ENCODE measurements around the gene ZC3H7B. TPM values are rescaled to one million over a fixed set of nuclear protein-coding genes. Genes with fewer than 3 reads are reported as not detected.

The ZC3H7B gene
- total RNA-seq, 1 experiment from 2014 or later = 60.6 TPM

GRCh38 chr22:41394012-41394356 is 92.7 kb downstream of the ZC3H7B start:
- Histone ChIP-seq H3K4me1 (no peaks in the 10 kb centered on the region), H3K27me3 (replicated peaks; ENCODE audit: control insufficient read depth, insufficient read depth, low read length) (no peaks in the 10 kb centered on the region), H3K4me3 (ENCODE audit: low read depth, low read length) (no peak overlapping the region), H3K9me3 (no peaks in the 10 kb centered on the region), H3K36me3 (ENCODE audit: control insufficient read depth, insufficient read depth, low read length) (no peaks in the 10 kb centered on the region; the same call in none of the 2 replicates)
- H3K9me3 Mint-ChIP-seq (ENCODE audit: unreplicated experiment) = no peaks in the 10 kb centered on the region
- DNase-seq = no peak
- no TSS peak for BruUV-seq (replicated peaks)
- no peak overlapping the region for H3K27ac Mint-ChIP-seq (ENCODE audit: unreplicated experiment)
- POLR2A ChIA-PET = no interaction called here
- no peak for TF ChIP-seq CTCF (IDR thresholded peaks at IDR 0.05; ENCODE audit: insufficient read depth in 1 of 2, low read depth in 1 of 2, low read length in 1 of 2, severe bottlenecking in 1 of 2, unreplicated experiment in 1 of 2)
- intact Hi-C loops (cut with micrococcal nuclease; ENCODE audit: unreplicated experiment) = no loop called here
- H3K36me3 Mint-ChIP-seq (ENCODE audit: insufficient read depth, unreplicated experiment) = peaks cover 22% of the 10 kb centered on the region
- H3K4me3 Mint-ChIP-seq (ENCODE audit: unreplicated experiment) = no peak overlapping the region
- H3K27me3 Mint-ChIP-seq (ENCODE audit: insufficient read depth, unreplicated experiment) = no peaks in the 10 kb centered on the region
- H3K4me1 Mint-ChIP-seq (ENCODE audit: low read depth, unreplicated experiment) = no peaks in the 10 kb centered on the region
- CTCF ChIA-PET = no interaction called here

GRCh38 chr22:41395531-41396240 is 94.4 kb downstream of the ZC3H7B start:
- no peaks in the 10 kb centered on the region for H3K4me1 ChIP-seq
- CTCF ChIA-PET = no interaction called here
- no TSS peak for BruUV-seq (replicated peaks)
- H3K27me3 ChIP-seq (replicated peaks; ENCODE audit: control insufficient read depth, insufficient read depth, low read length) = no peaks in the 10 kb centered on the region
- H3K36me3 ChIP-seq (ENCODE audit: control insufficient read depth, insufficient read depth, low read length) = no peaks in the 10 kb centered on the region; the same call in none of the 2 replicates
- DNase-seq = no peak
- Mint-ChIP-seq H3K27ac (ENCODE audit: unreplicated experiment) (no peak overlapping the region), H3K9me3 (ENCODE audit: unreplicated experiment) (no peaks in the 10 kb centered on the region), H3K36me3 (ENCODE audit: insufficient read depth, unreplicated experiment) (peaks cover 14% of the 10 kb centered on the region), H3K27me3 (ENCODE audit: insufficient read depth, unreplicated experiment) (no peaks in the 10 kb centered on the region), H3K4me3 (ENCODE audit: unreplicated experiment) (no peak overlapping the region), H3K4me1 (ENCODE audit: low read depth, unreplicated experiment) (no peaks in the 10 kb centered on the region)
- TF ChIP-seq CTCF (IDR thresholded peaks at IDR 0.05; ENCODE audit: insufficient read depth in 1 of 2, low read depth in 1 of 2, low read length in 1 of 2, severe bottlenecking in 1 of 2, unreplicated experiment in 1 of 2) = no peak
- H3K4me3 ChIP-seq (ENCODE audit: low read depth, low read length) = no peak overlapping the region
- intact Hi-C loops (cut with micrococcal nuclease; ENCODE audit: unreplicated experiment) = no loop called here
- no peaks in the 10 kb centered on the region for H3K9me3 ChIP-seq
- POLR2A ChIA-PET = interaction anchor here (0.5 kb wide), 1 partner anchor 273 kb away, joined by 7 read pairs; no protein-coding TSS in a partner anchor

- no peaks in the 10 kb centered on the region for H3K27me3 ChIP-seq (replicated peaks; ENCODE audit: control insufficient read depth, insufficient read depth, low read length)
- BruUV-seq (replicated peaks) = no TSS peak
- no peak for DNase-seq
- Mint-ChIP-seq H3K36me3 (ENCODE audit: insufficient read depth, unreplicated experiment) (peaks cover 10% of the 10 kb centered on the region), H3K27me3 (ENCODE audit: insufficient read depth, unreplicated experiment) (no peaks in the 10 kb centered on the region), H3K4me3 (ENCODE audit: unreplicated experiment) (no peak overlapping the region), H3K27ac (ENCODE audit: unreplicated experiment) (no peak overlapping the region), H3K4me1 (ENCODE audit: low read depth, unreplicated experiment) (peaks cover 6% of the 10 kb centered on the region), H3K9me3 (ENCODE audit: unreplicated experiment) (no peaks in the 10 kb centered on the region)
- no peak for TF ChIP-seq CTCF (IDR thresholded peaks at IDR 0.05; ENCODE audit: insufficient read depth in 1 of 2, low read depth in 1 of 2, low read length in 1 of 2, severe bottlenecking in 1 of 2, unreplicated experiment in 1 of 2)
- POLR2A ChIA-PET = no interaction called here
- no peak overlapping the region for H3K4me3 ChIP-seq (ENCODE audit: low read depth, low read length)
- CTCF ChIA-PET = interaction anchor here (0.6 to 1.4 kb wide), 2 partner anchors 12 to 16 kb away, joined by 6 to 9 read pairs; partner anchors contain the start of gene TEF
- intact Hi-C loops (cut with micrococcal nuclease; ENCODE audit: unreplicated experiment) = no loop called here
- H3K9me3 ChIP-seq = no peaks in the 10 kb centered on the region
- H3K36me3 ChIP-seq (ENCODE audit: control insufficient read depth, insufficient read depth, low read length) = no peaks in the 10 kb centered on the region; the same call in none of the 2 replicates
- H3K4me1 ChIP-seq = no peaks in the 10 kb centered on the region
Measured at GRCh38 chr22:41397143-41397811, 96.0 kb downstream of the ZC3H7B start.
